Caco-2 (cell line): ENCODE data around the gene GATM. TPM values are rescaled to one million over a fixed set of nuclear protein-coding genes. Genes with fewer than 3 reads are reported as not detected.

Experiments
- BruUV-seq: library from RNA; stranded (reverse); fragments of 400-500 nt; replicated peaks from 2 replicates; lab custom pipeline; 2021; lab: Mats Ljungman, UMichigan
- CTCF ChIA-PET: fragments of 300-600 bp; sonication (Branson Sonifier 250); formaldehyde crosslinking; loops from one replicate; lab custom pipeline; 2022; ENCODE audit warnings: antibody characterized with exemption; lab: Charles Lee
- POLR2A ChIA-PET: fragments of 300-600 bp; sonication (Branson Sonifier 250); formaldehyde crosslinking; loops from one replicate; lab custom pipeline; 2022; ENCODE audit warnings: antibody characterized with exemption; lab: Charles Lee
- DNase-seq, 2 experiments: peaks; one replicate each; pipeline versions ENCODE4 v3.0.0 to v3.0.0-alpha.2; 2020 to 2022
- H3K27me3 ChIP-seq: replicated peaks from 2 replicates; pipeline ENCODE4 v1.6.0; 2011; ENCODE audit warnings: low read length; ENCODE audit not compliant: control insufficient read depth, insufficient read depth
- H3K36me3 ChIP-seq: 2 replicates; pipeline ENCODE4 v1.5.1; 2011; ENCODE audit warnings: low read length; ENCODE audit not compliant: control insufficient read depth, insufficient read depth
- H3K4me1 ChIP-seq: fragments of 250-450 bp; sonication (Bioruptor Pico); 2 replicates; pipeline ENCODE4 v1.5.1; 2020; ENCODE audit warnings: mild to moderate bottlenecking
- H3K4me3 ChIP-seq: 2 replicates; pipeline ENCODE4 v1.5.1; 2011; ENCODE audit warnings: low read depth, mild to moderate bottlenecking, control low read depth, low read length
- H3K9me3 ChIP-seq: fragments of 250-450 bp; sonication (Bioruptor Pico); 2 replicates; pipeline ENCODE4 v1.5.1; 2020; ENCODE audit warnings: mild to moderate bottlenecking, moderate library complexity
- H3K27ac Mint-ChIP-seq: one replicate; pipeline ENCODE4 v1.8.0; 2022; ENCODE audit warnings: mixed read lengths; ENCODE audit not compliant: unreplicated experiment
- H3K27me3 Mint-ChIP-seq: one replicate; pipeline ENCODE4 v1.8.0; 2022; ENCODE audit warnings: mixed read lengths; ENCODE audit not compliant: insufficient read depth, unreplicated experiment
- H3K36me3 Mint-ChIP-seq: one replicate; pipeline ENCODE4 v1.8.0; 2022; ENCODE audit warnings: mild to moderate bottlenecking, mixed read lengths; ENCODE audit not compliant: insufficient read depth, unreplicated experiment
- H3K4me1 Mint-ChIP-seq: one replicate; pipeline ENCODE4 v1.8.0; 2022; ENCODE audit warnings: low read depth, mixed read lengths; ENCODE audit not compliant: unreplicated experiment
- H3K4me3 Mint-ChIP-seq: one replicate; pipeline ENCODE4 v1.8.0; 2022; ENCODE audit warnings: mild to moderate bottlenecking, moderate library complexity, mixed read lengths; ENCODE audit not compliant: unreplicated experiment
- H3K9me3 Mint-ChIP-seq: one replicate; pipeline ENCODE4 v1.8.0; 2022; ENCODE audit warnings: mixed read lengths; ENCODE audit not compliant: unreplicated experiment
- CTCF ChIP-seq, 2 experiments: fragments of 200-600 bp in 1 of 2; IDR thresholded peaks; 1 replicate in 1 of 2; 2 replicates in 1 of 2; pipeline versions ENCODE4 v1.5.1 to v1.8.0; 2011 to 2022; ENCODE audit warnings: antibody characterized with exemption in 1 of 2, control low read depth in 1 of 2, inconsistent platforms in 1 of 2, low read depth in 1 of 2, low read length in 1 of 2, mild to moderate bottlenecking in 1 of 2, moderate library complexity in 1 of 2; ENCODE audit not compliant: insufficient read depth in 1 of 2, severe bottlenecking in 1 of 2, unreplicated experiment in 1 of 2
- intact Hi-C: fragments of 100-400 bp; cut with micrococcal nuclease; formaldehyde crosslinking; loops from one replicate; pipeline ENCODE4 v1.10.0; 2022; ENCODE audit not compliant: unreplicated experiment
- total RNA-seq: library from RNA; stranded (reverse); gene quantifications from 2 replicates; pipeline ENCODE4 v1.2.3, GENCODE V29; 2022

GATM gene
- total RNA-seq, 1 experiment from 2014 or later: 4.4 TPM

DNA sequence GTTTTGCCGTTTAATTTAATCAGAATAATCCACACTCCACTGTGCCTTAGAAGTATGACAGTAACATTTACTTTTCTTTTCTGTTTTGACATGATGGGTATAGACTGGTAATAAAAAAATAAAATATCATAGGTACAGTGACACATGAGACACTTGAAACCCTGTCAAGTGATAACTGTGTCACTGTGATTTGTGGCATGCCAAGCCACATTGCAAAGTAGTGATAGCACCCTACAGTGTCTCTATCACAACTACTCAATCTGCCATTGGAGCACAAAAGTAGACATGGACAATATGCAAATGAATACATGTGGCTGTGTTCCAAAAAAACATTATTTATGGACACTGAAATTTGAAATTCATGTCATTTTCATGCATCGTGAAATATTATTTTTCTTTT lies 22.5 kb downstream of the GATM start:
- no peak overlapping the region for H3K4me3 Mint-ChIP-seq
- no peak overlapping the region for H3K27ac Mint-ChIP-seq
- H3K4me1 Mint-ChIP-seq: peaks cover 10% of the 10 kb centered on the region
- ChIA-PET CTCF (no interaction called here), POLR2A (no interaction called here)
- no peaks in the 10 kb centered on the region for H3K9me3 ChIP-seq
- no peaks in the 10 kb centered on the region for H3K27me3 ChIP-seq
- H3K4me1 ChIP-seq: peaks cover 7% of the 10 kb centered on the region; the same call in 1 of the 2 replicates
- no peak overlapping the region for H3K4me3 ChIP-seq
- H3K27me3 Mint-ChIP-seq: no peaks in the 10 kb centered on the region
- H3K9me3 Mint-ChIP-seq: no peaks in the 10 kb centered on the region
- no peaks in the 10 kb centered on the region for H3K36me3 Mint-ChIP-seq
- BruUV-seq: no TSS peak
- no peak for DNase-seq
- no peak for TF ChIP-seq CTCF (IDR thresholded peaks at IDR 0.05; ENCODE audit: insufficient read depth in 1 of 2, low read depth in 1 of 2, low read length in 1 of 2, severe bottlenecking in 1 of 2, unreplicated experiment in 1 of 2)
- intact Hi-C loops: no loop called here
- H3K36me3 ChIP-seq: no peaks in the 10 kb centered on the region

DNA sequence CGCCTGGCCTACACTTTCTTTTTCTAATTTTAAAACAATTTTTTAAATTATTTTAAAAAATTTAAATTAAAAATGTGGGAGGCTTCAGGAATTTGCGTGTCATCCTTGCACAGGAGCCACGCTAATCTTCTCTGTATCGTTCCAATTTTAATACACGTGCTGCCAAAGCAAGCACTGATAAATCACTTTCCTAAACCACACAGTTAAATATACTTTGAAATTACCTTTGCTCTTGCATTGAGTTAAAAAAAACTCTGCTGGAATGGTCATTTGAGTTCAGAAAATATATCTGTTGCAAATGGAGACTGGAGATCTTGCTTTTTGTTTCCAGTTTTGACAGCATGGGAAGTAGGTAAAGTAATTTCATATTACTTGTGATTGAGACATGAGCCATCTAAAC lies 23.6 kb downstream of the GATM start:
- Mint-ChIP-seq H3K4me3 (no peak overlapping the region), H3K9me3 (no peaks in the 10 kb centered on the region), H3K36me3 (no peaks in the 10 kb centered on the region), H3K27ac (no peak overlapping the region), H3K4me1 (peaks cover 14% of the 10 kb centered on the region), H3K27me3 (no peaks in the 10 kb centered on the region)
- Histone ChIP-seq H3K4me1 (peaks cover 3% of the 10 kb centered on the region; the same call in 1 of the 2 replicates), H3K4me3 (no peak overlapping the region), H3K27me3 (no peaks in the 10 kb centered on the region), H3K9me3 (no peaks in the 10 kb centered on the region), H3K36me3 (no peaks in the 10 kb centered on the region)
- CTCF ChIA-PET: no interaction called here
- TF ChIP-seq CTCF (IDR thresholded peaks at IDR 0.05; ENCODE audit: insufficient read depth in 1 of 2, low read depth in 1 of 2, low read length in 1 of 2, severe bottlenecking in 1 of 2, unreplicated experiment in 1 of 2): no peak
- no TSS peak for BruUV-seq
- POLR2A ChIA-PET: no interaction called here
- intact Hi-C loops: no loop called here
- no peak for DNase-seq

DNA sequence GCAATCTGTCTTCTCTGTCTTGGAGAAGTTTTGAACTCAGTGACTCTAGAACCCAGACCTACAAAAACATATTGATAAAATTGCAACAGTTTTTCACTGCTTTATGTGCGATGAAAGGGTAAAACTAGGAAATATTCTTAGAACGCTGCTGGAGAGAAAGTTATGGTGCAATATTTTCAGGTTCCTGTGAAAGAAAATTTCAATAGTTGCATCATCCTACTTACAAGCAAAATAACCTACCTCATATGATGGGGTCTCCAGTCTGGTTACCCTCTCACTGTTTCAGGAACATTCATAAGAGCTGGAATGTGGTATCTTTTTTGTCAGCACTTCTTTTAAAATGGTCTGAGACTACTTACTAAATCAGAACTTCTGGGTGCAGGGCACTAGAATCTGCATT lies 27.1 kb downstream of the GATM start:
- BruUV-seq: no TSS peak
- H3K27ac Mint-ChIP-seq: no peak overlapping the region
- TF ChIP-seq CTCF (IDR thresholded peaks at IDR 0.05; ENCODE audit: insufficient read depth in 1 of 2, low read depth in 1 of 2, low read length in 1 of 2, severe bottlenecking in 1 of 2, unreplicated experiment in 1 of 2): no peak
- POLR2A ChIA-PET: no interaction called here
- Histone ChIP-seq H3K9me3 (no peaks in the 10 kb centered on the region), H3K4me1 (peaks cover 31% of the 10 kb centered on the region), H3K4me3 (no peak overlapping the region), H3K36me3 (no peaks in the 10 kb centered on the region), H3K27me3 (no peaks in the 10 kb centered on the region)
- intact Hi-C loops: no loop called here
- no peaks in the 10 kb centered on the region for H3K36me3 Mint-ChIP-seq
- H3K9me3 Mint-ChIP-seq: no peaks in the 10 kb centered on the region
- CTCF ChIA-PET: no interaction called here
- H3K27me3 Mint-ChIP-seq: no peaks in the 10 kb centered on the region
- H3K4me3 Mint-ChIP-seq: no peak overlapping the region
- DNase-seq: no peak
- H3K4me1 Mint-ChIP-seq: peaks cover 46% of the 10 kb centered on the region
